ENCODE results near the gene NTMT2.

Gene NTMT2

GRCh38 chr1:170175484-170175883 lies 29.7 kb downstream of the NTMT2 start:
- H3K9me3 Mint-ChIP-seq: peaks cover 10% of the 10 kb centered on the region
- no peak overlapping the region for H3K27ac Mint-ChIP-seq
- DNase-seq (ENCODE audit: low spot score in 2 of 2) (no peak), ATAC-seq (no peak)
- no peaks in the 10 kb centered on the region for H3K36me3 Mint-ChIP-seq
- H3K4me3 Mint-ChIP-seq: no peak overlapping the region
- H3K4me1 Mint-ChIP-seq: peaks cover 5% of the 10 kb centered on the region

GRCh38 chr1:170176772-170177171 lies 31.0 kb downstream of the NTMT2 start:
- no peak overlapping the region for H3K4me3 Mint-ChIP-seq
- ATAC-seq (peak; percentile 67), DNase-seq (ENCODE audit: low spot score in 2 of 2) (no peak)
- H3K9me3 Mint-ChIP-seq: peaks cover 3% of the 10 kb centered on the region
- H3K36me3 Mint-ChIP-seq: no peaks in the 10 kb centered on the region
- no peak overlapping the region for H3K27ac Mint-ChIP-seq
- H3K4me1 Mint-ChIP-seq: peaks cover 5% of the 10 kb centered on the region

GRCh38 chr1:170182442-170182841 lies 36.7 kb downstream of the NTMT2 start:
- Mint-ChIP-seq H3K9me3 (no peaks in the 10 kb centered on the region), H3K4me1 (no peaks in the 10 kb centered on the region), H3K36me3 (no peaks in the 10 kb centered on the region), H3K27ac (no peak overlapping the region), H3K4me3 (no peak overlapping the region)
- DNase-seq (ENCODE audit: low spot score in 2 of 2) (no peak), ATAC-seq (no peak)

GRCh38 chr1:170192546-170192945 lies 46.8 kb downstream of the NTMT2 start:
- Mint-ChIP-seq H3K27ac (no peak overlapping the region), H3K4me3 (no peak overlapping the region)
- ATAC-seq: no peak

GRCh38 chr1:170194451-170194850 lies 48.7 kb downstream of the NTMT2 start:
- no peak for DNase-seq (ENCODE audit: low spot score in 2 of 2)
- ATAC-seq: no peak
- H3K36me3 Mint-ChIP-seq: no peaks in the 10 kb centered on the region
- H3K4me1 Mint-ChIP-seq: no peaks in the 10 kb centered on the region
- H3K9me3 Mint-ChIP-seq: peaks cover 4% of the 10 kb centered on the region
- H3K4me3 Mint-ChIP-seq: no peak overlapping the region
- no peak overlapping the region for H3K27ac Mint-ChIP-seq

More at GRCh38 chr1:170192546-170192945, 46.8 kb downstream of the NTMT2 start:
- H3K36me3 Mint-ChIP-seq: no peaks in the 10 kb centered on the region
- no peaks in the 10 kb centered on the region for H3K4me1 Mint-ChIP-seq
- H3K9me3 Mint-ChIP-seq: peaks cover 4% of the 10 kb centered on the region
- no peak for DNase-seq (ENCODE audit: low spot score in 2 of 2)

GRCh38 chr1:170196490-170197236 lies 50.9 kb downstream of the NTMT2 start:
- Mint-ChIP-seq H3K36me3 (no peaks in the 10 kb centered on the region), H3K4me1 (no peaks in the 10 kb centered on the region), H3K27ac (no peak overlapping the region), H3K4me3 (no peak overlapping the region), H3K9me3 (no peaks in the 10 kb centered on the region)
- DNase-seq (ENCODE audit: low spot score in 2 of 2) (no peak), ATAC-seq (no peak)

- H3K27ac Mint-ChIP-seq: no peak overlapping the region
- DNase-seq (ENCODE audit: low spot score in 2 of 2) (no peak), ATAC-seq (no peak)
- H3K36me3 Mint-ChIP-seq: no peaks in the 10 kb centered on the region
- no peaks in the 10 kb centered on the region for H3K4me1 Mint-ChIP-seq
- no peaks in the 10 kb centered on the region for H3K9me3 Mint-ChIP-seq
- no peak overlapping the region for H3K4me3 Mint-ChIP-seq
Measured at GRCh38 chr1:170198090-170198489, 52.3 kb downstream of the NTMT2 start.

GRCh38 chr1:170198584-170198983 lies 52.8 kb downstream of the NTMT2 start:
- Mint-ChIP-seq H3K4me3 (no peak overlapping the region), H3K27ac (no peak overlapping the region)

GRCh38 chr1:170200161-170200560 lies 54.4 kb downstream of the NTMT2 start:
- no peaks in the 10 kb centered on the region for H3K9me3 Mint-ChIP-seq

More at GRCh38 chr1:170198584-170198983, 52.8 kb downstream of the NTMT2 start:
- H3K4me1 Mint-ChIP-seq: no peaks in the 10 kb centered on the region
- H3K36me3 Mint-ChIP-seq: no peaks in the 10 kb centered on the region
- no peaks in the 10 kb centered on the region for H3K9me3 Mint-ChIP-seq
- ATAC-seq (no peak), DNase-seq (ENCODE audit: low spot score in 2 of 2) (no peak)

GRCh38 chr1:170200621-170201397 lies 55.0 kb downstream of the NTMT2 start:
- Mint-ChIP-seq H3K4me3 (no peak overlapping the region), H3K4me1 (no peaks in the 10 kb centered on the region), H3K36me3 (no peaks in the 10 kb centered on the region), H3K9me3 (peaks cover under 1% of the 10 kb centered on the region), H3K27ac (no peak overlapping the region)
- no peak for ATAC-seq
- DNase-seq (ENCODE audit: low spot score in 2 of 2): no peak

More at GRCh38 chr1:170200161-170200560, 54.4 kb downstream of the NTMT2 start:
- H3K36me3 Mint-ChIP-seq: no peaks in the 10 kb centered on the region
- H3K27ac Mint-ChIP-seq: no peak overlapping the region
- no peak for ATAC-seq
- no peak for DNase-seq (ENCODE audit: low spot score in 2 of 2)
- H3K4me3 Mint-ChIP-seq: no peak overlapping the region
- no peaks in the 10 kb centered on the region for H3K4me1 Mint-ChIP-seq

- no peaks in the 10 kb centered on the region for H3K36me3 Mint-ChIP-seq
- no peak overlapping the region for H3K27ac Mint-ChIP-seq
- H3K4me1 Mint-ChIP-seq: no peaks in the 10 kb centered on the region
- H3K4me3 Mint-ChIP-seq: no peak overlapping the region
- ATAC-seq (no peak), DNase-seq (ENCODE audit: low spot score in 2 of 2) (no peak)
- peaks cover 8% of the 10 kb centered on the region for H3K9me3 Mint-ChIP-seq
Measured at GRCh38 chr1:170203693-170204092, 57.9 kb downstream of the NTMT2 start.

- Mint-ChIP-seq H3K4me1 (no peaks in the 10 kb centered on the region), H3K4me3 (no peak overlapping the region), H3K27ac (no peak overlapping the region), H3K36me3 (no peaks in the 10 kb centered on the region), H3K9me3 (peaks cover 8% of the 10 kb centered on the region)
- no peak for ATAC-seq
- DNase-seq (ENCODE audit: low spot score in 2 of 2): no peak
Measured at GRCh38 chr1:170204121-170204520, 58.4 kb downstream of the NTMT2 start.

- peaks cover 8% of the 10 kb centered on the region for H3K9me3 Mint-ChIP-seq
- H3K27ac Mint-ChIP-seq: no peak overlapping the region
- no peaks in the 10 kb centered on the region for H3K4me1 Mint-ChIP-seq
- H3K36me3 Mint-ChIP-seq: no peaks in the 10 kb centered on the region
- ATAC-seq (no peak), DNase-seq (ENCODE audit: low spot score in 2 of 2) (no peak)
- H3K4me3 Mint-ChIP-seq: no peak overlapping the region
Measured at GRCh38 chr1:170205301-170205700, 59.5 kb downstream of the NTMT2 start.

- Mint-ChIP-seq H3K4me1 (no peaks in the 10 kb centered on the region), H3K9me3 (peaks cover 8% of the 10 kb centered on the region), H3K36me3 (no peaks in the 10 kb centered on the region), H3K4me3 (no peak overlapping the region), H3K27ac (no peak overlapping the region)
- DNase-seq (ENCODE audit: low spot score in 2 of 2): no peak
- ATAC-seq: no peak
Measured at GRCh38 chr1:170209125-170209524, 63.4 kb downstream of the NTMT2 start.

GRCh38 chr1:170210142-170210541 lies 64.4 kb downstream of the NTMT2 start:
- Mint-ChIP-seq H3K4me3 (no peak overlapping the region), H3K36me3 (no peaks in the 10 kb centered on the region), H3K4me1 (no peaks in the 10 kb centered on the region), H3K27ac (no peak overlapping the region), H3K9me3 (peaks cover 8% of the 10 kb centered on the region)
- ATAC-seq (no peak), DNase-seq (ENCODE audit: low spot score in 2 of 2) (no peak)

- H3K36me3 Mint-ChIP-seq: no peaks in the 10 kb centered on the region
- DNase-seq (ENCODE audit: low spot score in 2 of 2) (no peak), ATAC-seq (no peak)
- no peak overlapping the region for H3K4me3 Mint-ChIP-seq
- no peaks in the 10 kb centered on the region for H3K9me3 Mint-ChIP-seq
- H3K27ac Mint-ChIP-seq: no peak overlapping the region
- H3K4me1 Mint-ChIP-seq: no peaks in the 10 kb centered on the region
Measured at GRCh38 chr1:170213596-170213995, 67.8 kb downstream of the NTMT2 start.
